ENCODE measurements around the gene ACYP1. TPM values are rescaled to one million over a fixed set of nuclear protein-coding genes. Genes with fewer than 3 reads are reported as not detected.

The ACYP1 gene
- total RNA-seq (2014; rRNA removed) (22.6 and 23.5 TPM in 2 replicates), Bru-seq, nascent RNA (percentile 72 among the genes with signal in this experiment), BruChase-seq, experiment 1, labeled RNA remaining after a 6-hour chase (percentile 79 among the genes with signal in this experiment), BruChase-seq, experiment 2, labeled RNA remaining after a 2-hour chase (percentile 76 among the genes with signal in this experiment)
- long read RNA-seq, transcript ACYP1-201 (3 exons, 627 nt) = major isoform, 6 of 13 reads
- long read RNA-seq, partial matches to known transcripts = 0 of 13 reads
- long read RNA-seq, other reads (novel, unspliced or antisense) = 5 of 13 reads

GRCh38 chr14:75063491-75064204 lies at the start of gene ACYP1:
ACYP1 (minus strand) TSS chr14:75064024; CDS start chr14:75063553, 471 bp downstream.
- BruUV-seq (replicated peaks) = TSS peak; percentile 38
- intact Hi-C loops (cut with micrococcal nuclease) = loop anchor here (5.0 kb wide), 2 partner anchors 61 to 76 kb away; partner anchors contain the start of gene EIF2B2
- TF ChIP-seq CTCF (conservative IDR thresholded peaks at IDR 0.05; ENCODE audit: low read depth, low read length) (peak; percentile 17; the same call in 1 of the 2 replicates), EZH2phosphoT487 (IDR thresholded peaks at IDR 0.05; ENCODE audit: borderline replicate concordance, low read length) (no peak)

GRCh38 chr14:75109877-75110276 lies 46.1 kb upstream of the ACYP1 start:
- ChIA-PET POLR2A (ENCODE audit: unreplicated experiment) (no interaction called here), CTCF (no interaction called here)
- H3K9me3 ChIP-seq (ENCODE audit: low read length) = no peaks in the 10 kb centered on the region
- no peak overlapping the region for H3K9ac ChIP-seq (ENCODE audit: low read length)
- no peak for DNase-seq
- H3K27me3 ChIP-seq (ENCODE audit: low read length) = no peaks in the 10 kb centered on the region
- H2AFZ ChIP-seq (ENCODE audit: low read length) = no peak overlapping the region
- intact Hi-C loops (cut with micrococcal nuclease) = no loop called here
- H3K4me1 ChIP-seq (ENCODE audit: insufficient read depth, low read length) = no peaks in the 10 kb centered on the region
- no peak overlapping the region for H3K4me2 ChIP-seq (ENCODE audit: low read length)
- no TSS peak for BruUV-seq (replicated peaks)
- ATAC-seq = no peak
- H3K36me3 ChIP-seq (ENCODE audit: low read depth, low read length) = peaks cover 12% of the 10 kb centered on the region; the same call in 1 of the 2 replicates
- no peak overlapping the region for H3K27ac ChIP-seq (ENCODE audit: low read length)
- H4K20me1 ChIP-seq (ENCODE audit: low read length) = no peaks in the 10 kb centered on the region
- no peaks in the 10 kb centered on the region for H3K79me2 ChIP-seq (ENCODE audit: low read length)
- TF ChIP-seq EZH2 (IDR thresholded peaks at IDR 0.05; ENCODE audit: low read length, unreplicated experiment) (no peak), EZH2phosphoT487 (IDR thresholded peaks at IDR 0.05; ENCODE audit: borderline replicate concordance, low read length) (no peak), CTCF (conservative IDR thresholded peaks at IDR 0.05; ENCODE audit: low read depth, low read length) (no peak)
- no peaks in the 10 kb centered on the region for H3K9me2 ChIP-seq (replicated peaks; ENCODE audit: low read length)
- H3K4me3 ChIP-seq (ENCODE audit: low read length) = no peak overlapping the region
- H3F3A ChIP-seq (ENCODE audit: low read length, unreplicated experiment) = no peaks in the 10 kb centered on the region

More at GRCh38 chr14:75063491-75064204, at the start of gene ACYP1:
- Histone ChIP-seq H3K36me3 (ENCODE audit: low read depth, low read length) (peaks cover 13% of the 10 kb centered on the region), H2AFZ (ENCODE audit: low read length) (peak within 1 kb of the TSS; percentile 88), H3K9me2 (replicated peaks; ENCODE audit: low read length) (no peaks in the 10 kb centered on the region), H3K79me2 (ENCODE audit: low read length) (peaks cover 31% of the 10 kb centered on the region), H3K27me3 (ENCODE audit: low read length) (no peaks in the 10 kb centered on the region), H3K9ac (ENCODE audit: low read length) (peak within 1 kb of the TSS; percentile 87), H3K4me1 (ENCODE audit: insufficient read depth, low read length) (peaks cover 15% of the 10 kb centered on the region), H3K9me3 (ENCODE audit: low read length) (no peaks in the 10 kb centered on the region), H4K20me1 (ENCODE audit: low read length) (no peaks in the 10 kb centered on the region), H3K27ac (ENCODE audit: low read length) (peak within 1 kb of the TSS; percentile 59), H3K4me3 (ENCODE audit: low read length) (peak within 1 kb of the TSS; percentile 78), H3K4me2 (ENCODE audit: low read length) (peak within 1 kb of the TSS; percentile 93), H3F3A (ENCODE audit: low read length, unreplicated experiment) (no peaks in the 10 kb centered on the region)
- DNase-seq (peak; percentile 93), ATAC-seq (peak; percentile 95)
- ChIA-PET POLR2A (ENCODE audit: unreplicated experiment) (interaction anchor here (0.7 kb wide), 1 partner anchor 486 kb away, joined by 4 read pairs; no protein-coding TSS in a partner anchor), CTCF (interaction anchor here (0.7 kb wide), 2 partner anchors 29 to 107 kb away, joined by 3 to 4 read pairs; no protein-coding TSS in a partner anchor)
